ENCODE results near the gene CPSF4L.
A peak's percentile ranks its signal among the peaks of the same experiment; 100 is the strongest.

The CPSF4L gene

GRCh38 chr17:73297934-73298861 is 36.5 kb upstream of the CPSF4L start:
- H3K4me3 ChIP-seq (ENCODE audit: low read depth, low read length), result peak overlapping the region; percentile 17; the same call in 1 of the 2 replicates
- DNase-seq (ENCODE audit: low read depth), result peak; percentile 73
- TF ChIP-seq CTCF (IDR thresholded peaks at IDR 0.05; ENCODE audit: insufficient read depth, low read depth, low read length, missing control alignments), result no peak

GRCh38 chr17:73293480-73293911 is 31.8 kb upstream of the CPSF4L start:
- DNase-seq (ENCODE audit: low read depth), result no peak
- H3K4me3 ChIP-seq (ENCODE audit: low read depth, low read length), result no peak overlapping the region
- no peak for TF ChIP-seq CTCF (IDR thresholded peaks at IDR 0.05; ENCODE audit: insufficient read depth, low read depth, low read length, missing control alignments)

DNA sequence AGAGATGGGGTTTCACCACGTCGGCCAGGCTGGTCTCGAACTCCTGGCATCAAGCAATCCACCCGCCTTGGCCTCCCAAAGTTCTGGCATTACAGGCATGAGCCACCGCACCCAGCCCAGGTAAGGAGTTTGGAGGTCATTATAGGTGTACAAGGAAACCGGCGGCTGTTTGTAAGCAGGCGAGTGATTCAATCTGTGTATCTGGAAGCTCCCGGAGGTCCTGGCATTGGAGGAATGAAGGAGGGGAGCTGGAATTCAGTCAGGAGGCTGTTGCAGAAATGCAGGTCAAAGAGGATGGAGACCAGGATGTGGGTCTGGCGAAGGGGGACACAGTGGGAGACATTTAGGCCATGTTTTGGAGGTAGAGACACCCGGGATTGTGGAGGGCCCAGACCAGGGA is 31.4 kb upstream of the CPSF4L start:
- no peak overlapping the region for H3K4me3 ChIP-seq (ENCODE audit: low read depth, low read length)
- no peak for DNase-seq (ENCODE audit: low read depth)
- no peak for TF ChIP-seq CTCF (IDR thresholded peaks at IDR 0.05; ENCODE audit: insufficient read depth, low read depth, low read length, missing control alignments)

GRCh38 chr17:73292031-73292531 is 30.4 kb upstream of the CPSF4L start:
- H3K4me3 ChIP-seq (ENCODE audit: low read depth, low read length), result peak overlapping the region; percentile 57
- no peak for DNase-seq (ENCODE audit: low read depth)
- no peak for TF ChIP-seq CTCF (IDR thresholded peaks at IDR 0.05; ENCODE audit: insufficient read depth, low read depth, low read length, missing control alignments)

DNA sequence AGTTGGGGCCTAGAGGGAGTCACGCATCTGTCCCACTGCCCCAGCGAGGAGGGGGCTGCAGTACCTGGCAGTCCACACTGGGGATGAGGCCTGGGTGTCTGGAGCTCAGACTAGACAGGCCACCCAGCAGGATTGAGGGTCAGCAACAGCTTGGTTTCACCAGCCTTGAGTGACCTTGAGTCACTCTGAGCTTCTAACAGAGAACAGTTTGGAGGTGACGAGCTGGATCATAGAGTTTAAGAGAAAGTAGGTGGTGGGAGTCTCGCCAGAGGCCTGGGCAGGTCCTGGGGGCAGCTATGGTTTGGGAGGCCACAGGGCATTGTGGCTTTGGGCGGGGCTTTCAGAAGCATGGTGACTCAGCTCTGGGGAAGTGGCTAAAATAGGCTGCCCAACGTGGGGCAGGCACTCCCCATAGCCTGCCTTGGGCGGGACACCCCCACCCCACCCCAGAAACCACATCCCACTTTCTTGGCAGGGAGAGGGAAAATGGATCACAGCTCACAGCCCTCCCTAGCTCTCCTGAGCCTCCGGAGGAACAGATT is 29.7 kb upstream of the CPSF4L start:
- TF ChIP-seq CTCF (IDR thresholded peaks at IDR 0.05; ENCODE audit: insufficient read depth, low read depth, low read length, missing control alignments), result no peak
- H3K4me3 ChIP-seq (ENCODE audit: low read depth, low read length), result peak overlapping the region; percentile 57
- peak; percentile 90 for DNase-seq (ENCODE audit: low read depth)

GRCh38 chr17:73290399-73291259 is 28.9 kb upstream of the CPSF4L start:
- peak; percentile 83 for DNase-seq (ENCODE audit: low read depth)
- no peak for TF ChIP-seq CTCF (IDR thresholded peaks at IDR 0.05; ENCODE audit: insufficient read depth, low read depth, low read length, missing control alignments)
- H3K4me3 ChIP-seq (ENCODE audit: low read depth, low read length), result peak overlapping the region; percentile 57
